ENCODE data around the gene ZSCAN22.
"Not testable (repeated sequence)": the region's sequence is repeated elsewhere in the genome, so short reads cannot be mapped to it uniquely, and the experiment has no call there.

ZSCAN22 gene

DNA sequence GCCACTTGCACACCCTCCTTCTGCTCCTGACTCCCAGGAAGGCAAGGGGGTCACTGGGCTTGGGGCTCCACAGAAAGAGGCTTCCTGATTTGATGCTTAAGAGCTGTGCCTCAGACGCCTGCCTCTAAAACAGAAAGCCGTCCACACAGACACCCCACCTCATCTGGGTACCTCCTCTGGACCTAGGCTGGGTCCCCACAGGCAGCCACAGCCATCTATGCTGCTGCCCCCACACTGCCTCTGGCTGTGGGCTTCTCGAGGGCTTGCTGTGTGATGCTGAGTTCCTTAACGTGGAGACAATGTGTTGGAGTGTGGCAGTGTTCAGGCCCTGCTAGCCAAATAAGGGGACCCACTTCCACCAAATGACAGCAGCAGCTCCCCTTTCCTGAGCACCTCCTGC is 8.5 kb upstream of the ZSCAN22 start:
- DNase-seq = no peak

DNA sequence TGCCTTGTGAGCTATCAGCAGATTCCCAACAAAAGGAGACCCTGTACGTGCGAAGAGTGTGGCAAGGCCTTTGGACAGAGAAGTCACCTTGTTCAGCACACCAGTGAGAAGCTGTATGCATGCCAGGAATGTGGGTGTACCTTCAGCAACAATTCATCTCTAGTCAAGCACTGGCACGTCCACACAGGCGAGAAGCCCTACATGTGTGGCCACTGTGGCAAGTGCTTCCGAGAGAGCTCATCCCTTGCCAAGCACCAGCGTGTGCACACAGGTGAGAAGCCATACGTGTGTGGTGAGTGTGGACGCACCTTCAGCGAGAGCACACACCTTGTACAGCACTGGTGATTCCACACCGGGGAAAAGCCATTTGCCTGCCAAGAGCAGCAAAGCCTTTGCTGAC is 7.6 kb upstream of the ZSCAN22 start:
- DNase-seq = no peak

- DNase-seq = no peak
These were observed 1.3 kb upstream of the ZSCAN22 start for GRCh38 chr19:58325311-58326022.

- no peak for DNase-seq
These were observed 287 bp upstream of the ZSCAN22 start for GRCh38 chr19:58326501-58326913.

- DNase-seq = peak; percentile 72
These were observed 2.2 kb downstream of the ZSCAN22 start for GRCh38 chr19:58328999-58329398.

DNA sequence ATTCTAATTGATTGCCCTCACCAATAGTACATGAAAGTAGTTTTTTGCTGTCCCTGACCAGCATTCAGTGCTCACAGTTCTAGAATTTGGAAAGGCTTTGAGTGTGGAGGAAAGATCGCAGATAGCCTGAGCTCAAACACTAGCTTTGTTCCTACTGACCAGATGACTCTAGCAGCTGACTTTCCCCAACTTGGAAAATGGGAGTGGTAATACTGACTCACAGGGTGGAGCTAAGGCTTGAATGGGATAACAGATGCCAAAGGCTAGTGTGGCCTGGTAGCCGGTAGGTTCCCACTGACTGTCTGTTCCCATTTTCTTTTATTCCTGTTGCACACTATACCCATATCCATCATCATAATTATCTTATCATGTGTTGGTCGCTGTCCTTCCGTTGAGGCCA is 3.7 kb downstream of the ZSCAN22 start:
- DNase-seq = peak; percentile 44

DNA sequence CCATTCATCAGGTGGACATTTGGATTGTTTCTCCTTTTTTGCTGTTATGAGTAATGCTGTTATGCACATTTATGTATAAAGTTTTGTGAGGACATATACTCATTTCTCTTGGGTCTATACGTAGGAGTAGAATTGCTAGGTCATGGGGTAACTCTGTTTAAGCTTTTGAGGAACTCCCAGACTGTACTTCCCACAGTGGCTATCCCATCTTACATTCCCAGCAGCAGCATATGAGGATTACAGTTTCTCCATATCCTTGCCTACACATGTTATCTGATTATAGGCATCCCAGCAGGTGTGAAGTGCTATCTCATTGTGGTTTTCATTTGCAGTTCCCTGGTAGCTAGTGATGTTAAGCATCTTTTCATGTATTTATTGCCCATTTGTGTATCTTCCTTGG is 5.9 kb downstream of the ZSCAN22 start:
- DNase-seq = no peak

GRCh38 chr19:58334691-58335249 is 8.0 kb downstream of the ZSCAN22 start:
- DNase-seq = no peak

DNA sequence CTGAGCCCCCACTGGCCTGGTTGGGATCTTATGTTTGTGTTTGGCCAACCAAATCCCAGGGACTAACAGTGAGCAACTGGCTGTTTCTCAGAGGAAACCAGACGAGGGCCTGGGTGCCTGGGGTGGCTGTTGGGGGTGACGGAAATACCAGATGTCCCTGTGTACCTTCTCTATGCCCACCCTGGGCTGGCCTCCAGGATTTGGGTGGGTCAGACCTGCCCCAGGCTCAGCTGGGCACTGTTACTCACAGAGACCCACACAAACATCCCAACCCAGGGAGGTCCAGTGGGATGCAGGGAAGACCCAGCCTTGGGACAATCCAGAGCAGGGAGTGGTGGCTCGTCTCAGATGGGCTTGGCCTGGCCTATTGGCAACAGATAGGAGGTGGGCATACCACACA is 8.8 kb downstream of the ZSCAN22 start:
- no peak for DNase-seq

GRCh38 chr19:58336216-58336615 is 9.4 kb downstream of the ZSCAN22 start:
- no peak for DNase-seq

GRCh38 chr19:58336820-58337219 is 10.0 kb downstream of the ZSCAN22 start:
- DNase-seq = no peak

DNA sequence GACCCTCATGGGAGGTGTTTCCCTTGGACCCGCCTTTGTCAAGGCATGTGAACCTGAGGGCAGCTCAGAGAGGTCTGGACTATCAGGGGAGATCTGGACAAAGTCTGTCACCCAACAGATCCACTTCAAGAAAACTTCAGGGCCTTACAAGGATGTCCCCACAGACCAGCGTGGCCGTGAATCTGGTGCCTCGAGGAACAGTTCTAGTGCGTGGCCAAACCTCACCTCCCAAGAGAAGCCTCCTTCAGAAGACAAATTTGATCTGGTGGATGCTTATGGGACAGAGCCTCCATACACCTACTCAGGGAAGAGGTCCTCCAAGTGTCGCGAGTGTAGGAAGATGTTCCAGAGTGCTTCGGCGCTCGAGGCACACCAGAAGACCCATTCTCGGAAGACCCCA is 11.5 kb downstream of the ZSCAN22 start:
- no peak for DNase-seq

GRCh38 chr19:58338825-58339558 is 12.2 kb downstream of the ZSCAN22 start:
- no peak for DNase-seq

DNA sequence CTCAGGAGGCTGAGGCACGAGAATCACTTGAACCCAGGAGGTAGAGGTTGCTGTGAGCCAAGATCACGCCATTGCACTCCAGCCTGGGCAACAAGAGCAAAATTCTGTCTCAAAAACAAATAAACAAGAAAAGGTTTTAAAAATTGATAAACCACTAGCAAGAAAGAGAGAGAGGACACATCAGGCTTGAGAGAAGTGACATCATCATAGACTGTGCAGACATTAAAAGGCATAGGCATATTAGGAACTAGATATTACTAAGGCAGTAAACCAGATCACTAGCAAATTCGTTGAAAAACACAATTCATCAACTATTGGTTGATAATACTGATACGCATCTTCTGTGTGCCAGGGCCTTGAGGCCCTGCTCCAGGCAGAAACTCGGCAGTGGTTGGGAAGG is 18.8 kb downstream of the ZSCAN22 start:
- no peak for DNase-seq

DNA sequence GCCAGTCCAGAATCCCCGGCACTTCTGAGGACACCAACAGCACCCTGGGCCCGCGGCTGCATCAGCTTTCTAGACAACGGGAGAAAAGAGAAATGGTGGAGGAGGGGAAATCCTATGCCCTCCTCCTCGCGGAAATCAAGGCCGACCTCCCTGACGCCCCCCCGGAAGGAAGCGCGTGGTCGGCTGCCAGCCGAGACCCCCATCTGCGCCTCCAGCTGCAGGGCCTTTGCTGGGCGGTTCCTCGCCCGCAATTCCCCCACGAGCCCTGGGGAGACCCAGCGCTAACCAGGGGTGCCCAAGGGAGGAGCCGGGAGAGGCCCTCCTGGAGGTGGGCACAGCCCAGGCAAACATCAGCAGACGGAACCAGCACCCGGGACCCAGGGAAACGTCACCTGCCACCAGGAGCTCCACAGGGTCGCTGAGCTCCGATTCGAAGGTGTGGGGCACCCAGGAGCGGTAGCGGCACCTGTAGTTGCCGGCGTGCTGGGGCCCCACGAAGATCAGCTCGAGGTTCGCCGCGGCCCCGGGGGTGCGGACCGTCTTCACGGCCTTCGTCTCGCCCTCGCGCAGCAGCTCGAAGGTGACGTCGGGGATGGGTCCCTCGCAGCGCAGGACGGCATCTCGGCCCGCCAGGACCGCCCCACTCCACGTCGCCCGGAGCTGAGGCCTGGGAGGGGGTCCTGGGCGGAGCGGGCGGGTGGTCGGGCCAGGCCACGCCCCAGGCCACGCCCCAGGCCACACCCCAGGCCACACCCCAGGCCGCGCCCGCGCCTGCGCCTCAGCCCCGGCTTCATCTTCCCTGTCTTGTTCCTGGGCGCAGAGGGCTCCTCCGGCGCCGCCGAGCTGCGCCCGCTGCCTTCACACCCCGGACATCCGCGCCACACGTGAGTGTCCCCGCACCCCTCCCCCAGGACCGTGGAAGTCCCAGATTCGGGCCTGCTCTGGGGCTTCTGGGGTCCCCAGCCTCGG is 20.5 kb downstream of the ZSCAN22 start:
- peak; percentile 58 for DNase-seq

GRCh38 chr19:58348080-58348479 is 21.3 kb downstream of the ZSCAN22 start:
- DNase-seq = not testable (repeated sequence)

DNA sequence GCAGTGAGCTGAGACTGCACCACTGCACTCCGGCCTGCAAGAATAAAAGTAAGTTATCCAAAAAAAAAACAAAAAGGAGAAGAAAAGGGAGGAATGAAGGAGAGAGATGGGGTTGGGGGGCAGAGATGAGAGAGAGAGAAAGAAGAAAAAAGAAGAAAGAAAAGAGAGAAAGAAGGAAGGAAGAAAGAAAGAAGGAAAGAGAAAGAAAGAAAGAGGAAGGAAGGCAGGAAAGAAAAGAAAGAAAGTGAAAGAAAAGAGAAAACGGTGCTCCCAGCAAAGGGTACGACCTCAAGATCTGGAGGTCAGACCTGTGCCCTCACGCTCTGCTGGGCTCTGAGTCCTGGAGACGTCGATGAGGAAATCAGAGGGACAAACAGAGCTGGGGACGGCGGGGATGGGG is 22.8 kb downstream of the ZSCAN22 start:
- DNase-seq = no peak

DNA sequence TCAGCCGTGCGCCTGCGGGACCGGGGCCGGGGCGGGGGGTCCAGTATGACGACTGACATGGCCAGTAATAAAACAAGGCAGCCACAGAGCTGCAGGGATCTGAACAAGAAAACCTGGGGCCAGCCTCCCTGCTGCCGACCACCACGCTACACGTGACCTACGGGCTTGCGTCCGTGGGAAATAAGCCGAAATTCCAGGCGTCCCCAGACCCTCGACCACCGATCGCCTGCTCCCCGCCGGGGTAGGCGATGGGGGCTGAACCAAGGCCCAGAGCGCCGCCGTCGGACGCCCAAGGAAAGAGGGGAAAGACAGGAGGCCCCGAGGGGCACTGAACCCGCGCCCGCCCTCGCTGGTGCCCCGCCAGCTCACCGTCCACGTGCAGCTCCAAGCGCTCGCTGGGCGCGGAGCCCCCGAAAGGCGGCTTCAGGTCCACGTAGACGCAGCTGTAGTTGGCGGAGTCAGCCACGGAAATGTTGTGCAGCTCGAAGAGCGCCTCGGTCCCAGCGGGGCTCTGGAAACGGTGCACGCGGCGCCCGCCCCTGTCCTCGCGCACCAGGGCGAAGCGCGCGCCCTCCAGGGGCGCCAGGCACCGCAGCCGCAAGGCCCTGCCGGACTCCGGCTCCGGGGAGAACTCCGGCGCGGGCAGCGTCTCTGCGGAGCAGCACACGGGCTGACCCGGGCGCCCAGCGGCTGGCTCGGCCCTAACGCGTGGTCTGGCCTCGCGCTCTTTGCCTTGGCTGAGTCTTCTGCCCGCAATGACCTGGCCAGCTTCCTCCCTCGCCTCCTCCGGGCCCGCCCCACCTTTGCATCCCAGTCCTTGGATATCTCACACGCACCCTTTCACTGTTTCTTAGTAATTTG is 23.4 kb downstream of the ZSCAN22 start:
- DNase-seq = no peak

DNA sequence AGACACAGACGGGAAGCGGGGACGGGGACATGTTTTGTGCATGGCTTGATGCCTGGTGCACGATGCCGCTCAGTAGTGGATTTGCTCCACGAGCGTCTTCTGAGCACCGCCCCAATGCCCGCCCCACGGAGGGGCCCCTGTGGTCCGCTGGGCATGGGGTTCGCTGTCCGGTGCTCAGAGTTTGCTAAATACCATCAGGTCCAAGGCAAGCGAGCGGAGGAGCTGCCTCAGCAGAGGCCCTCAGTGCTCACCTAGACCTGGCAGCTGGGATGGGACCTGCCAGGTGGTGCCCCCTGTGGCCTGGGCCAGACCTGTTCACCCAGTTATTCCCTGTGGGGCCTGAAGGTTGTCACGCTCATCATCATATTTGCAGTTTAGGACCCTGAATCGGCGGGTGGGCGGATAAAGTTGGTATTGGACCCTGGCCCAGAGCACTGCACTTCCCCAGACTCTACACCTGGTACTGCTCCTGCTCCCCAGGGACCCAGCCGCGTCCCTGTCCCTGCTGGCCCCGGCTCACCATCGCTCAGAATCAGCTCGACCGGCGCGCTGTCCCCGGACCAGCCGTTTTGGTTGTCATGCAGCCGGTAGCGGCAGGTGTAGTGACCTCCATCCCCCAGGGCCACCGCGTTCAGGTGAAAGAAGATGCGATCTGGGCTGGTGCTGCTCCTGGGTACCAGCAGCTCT is 24.2 kb downstream of the ZSCAN22 start:
- no peak for DNase-seq

DNA sequence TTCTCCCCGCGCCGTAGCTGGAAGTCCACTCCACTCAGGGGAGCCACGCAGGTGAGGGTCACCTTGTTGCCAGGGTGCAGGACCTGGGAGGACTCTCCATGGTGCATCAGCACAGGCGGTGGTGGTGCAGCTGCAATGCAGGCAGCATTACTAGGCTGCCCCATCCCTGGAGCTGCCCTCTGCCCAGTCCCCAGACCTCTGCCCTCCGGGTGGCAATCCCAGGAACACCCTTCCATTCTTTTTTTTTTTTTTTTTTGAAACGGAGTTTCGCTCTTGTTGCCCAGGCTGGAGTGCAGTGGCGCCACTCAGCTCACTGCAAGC is 24.7 kb downstream of the ZSCAN22 start:
- no peak for DNase-seq

GRCh38 chr19:58351990-58352755 is 25.4 kb downstream of the ZSCAN22 start:
- DNase-seq = no peak
